Astrocyte (in vitro differentiated cells and primary cell): ENCODE data around the gene PDE6D. TPM values are rescaled to one million over a fixed set of nuclear protein-coding genes. Genes with fewer than 3 reads are reported as not detected.

Source experiments
- DNase-seq: peaks from one replicate; pipeline ENCODE4 v3.0.0-alpha.2; 2010; ENCODE audit warnings: low read depth
- FAIRE-seq: peaks from 2 replicates; lab custom pipeline; 2011; peaks lifted over from hg19 to GRCh38; lab: Jason Lieb, UNC
- H2AFZ ChIP-seq: 2 replicates; pipeline ENCODE4 v1.6.0; 2012; ENCODE audit warnings: low read depth, low read length, inconsistent platforms
- H3K27ac ChIP-seq: 2 replicates; pipeline ENCODE4 v1.5.1; 2011; ENCODE audit warnings: low read depth, low read length, inconsistent platforms
- H3K27me3 ChIP-seq: 2 replicates; pipeline ENCODE4 v1.6.0; 2011; ENCODE audit warnings: low read length, inconsistent platforms; ENCODE audit not compliant: insufficient read depth
- H3K36me3 ChIP-seq: 2 replicates; pipeline ENCODE4 v1.5.1; 2011; ENCODE audit warnings: low read length, inconsistent platforms; ENCODE audit not compliant: insufficient read depth
- H3K4me1 ChIP-seq: 2 replicates; pipeline ENCODE4 v1.5.1; 2011; ENCODE audit warnings: low read length, inconsistent platforms; ENCODE audit not compliant: insufficient read depth
- H3K4me2 ChIP-seq: 2 replicates; pipeline ENCODE4 v1.6.0; 2012; ENCODE audit warnings: low read length, inconsistent platforms
- H3K4me3 ChIP-seq: 2 replicates; pipeline ENCODE4 v1.5.1; 2011; ENCODE audit warnings: low read depth, mild to moderate bottlenecking, low read length, inconsistent platforms; ENCODE audit not compliant: insufficient read depth
- H3K79me2 ChIP-seq: 2 replicates; pipeline ENCODE4 v1.6.0; 2012; ENCODE audit warnings: mild to moderate bottlenecking, low read length, inconsistent platforms; ENCODE audit not compliant: insufficient read depth
- H3K9ac ChIP-seq: 2 replicates; pipeline ENCODE4 v1.6.0; 2012; ENCODE audit warnings: mild to moderate bottlenecking, low read length, inconsistent platforms
- H3K9me3 ChIP-seq: 2 replicates; pipeline ENCODE4 v1.5.1; 2012; ENCODE audit warnings: low read depth, mild to moderate bottlenecking, low read length, inconsistent platforms; ENCODE audit not compliant: insufficient read depth
- H4K20me1 ChIP-seq: 2 replicates; pipeline ENCODE4 v1.6.0; 2012; ENCODE audit warnings: low read length, inconsistent platforms; ENCODE audit not compliant: insufficient read depth
- H3K27ac Mint-ChIP-seq: one replicate; pipeline ENCODE4 v1.8.0; 2021; ENCODE audit warnings: mild to moderate bottlenecking, mixed read lengths; ENCODE audit not compliant: unreplicated experiment
- H3K27me3 Mint-ChIP-seq: one replicate; pipeline ENCODE4 v1.8.0; 2021; ENCODE audit warnings: low read depth, mixed read lengths; ENCODE audit not compliant: unreplicated experiment
- H3K36me3 Mint-ChIP-seq: one replicate; pipeline ENCODE4 v1.8.0; 2021; ENCODE audit warnings: low read depth, mixed read lengths; ENCODE audit not compliant: unreplicated experiment
- H3K4me1 Mint-ChIP-seq: one replicate; pipeline ENCODE4 v1.8.0; 2021; ENCODE audit warnings: low read depth, mixed read lengths; ENCODE audit not compliant: unreplicated experiment
- H3K4me3 Mint-ChIP-seq: one replicate; pipeline ENCODE4 v1.8.0; 2021; ENCODE audit warnings: mild to moderate bottlenecking, moderate library complexity, mixed read lengths; ENCODE audit not compliant: unreplicated experiment
- H3K9me3 Mint-ChIP-seq: one replicate; pipeline ENCODE4 v1.8.0; 2021; ENCODE audit warnings: mild to moderate bottlenecking, mixed read lengths; ENCODE audit not compliant: unreplicated experiment
- CTCF ChIP-seq: IDR thresholded peaks from 2 replicates; pipeline ENCODE4 v1.5.1; 2011; ENCODE audit warnings: low read depth, mild to moderate bottlenecking, inconsistent platforms, low read length, moderate library complexity; ENCODE audit not compliant: insufficient read depth
- EZH2 ChIP-seq: IDR thresholded peaks from 2 replicates; pipeline ENCODE4 v1.6.1; 2012; ENCODE audit warnings: mild to moderate bottlenecking, low read length, inconsistent platforms; ENCODE audit not compliant: insufficient read depth
- total RNA-seq: library from RNA; stranded (reverse); gene quantifications from 2 replicates; pipeline ENCODE4 v1.2.1, GENCODE V29; 2021

PDE6D gene
- total RNA-seq, 1 donor from 2014 or later, result 19.0 TPM

GRCh38 chr2:231716666-231717280, 64.3 kb downstream of the PDE6D start:
- Histone ChIP-seq H3K27me3 (no peaks in the 10 kb centered on the region), H3K79me2 (peaks cover 15% of the 10 kb centered on the region), H3K4me3 (no peak overlapping the region), H3K36me3 (peaks cover 11% of the 10 kb centered on the region), H3K9ac (peak overlapping the region; percentile 50), H3K9me3 (no peaks in the 10 kb centered on the region), H3K4me2 (peak overlapping the region; percentile 68), H3K27ac (peak overlapping the region; percentile 70), H3K4me1 (peaks cover 44% of the 10 kb centered on the region), H4K20me1 (peaks cover 34% of the 10 kb centered on the region), H2AFZ (peak overlapping the region; percentile 28)
- H3K27me3 Mint-ChIP-seq, result no peaks in the 10 kb centered on the region
- peaks cover 9% of the 10 kb centered on the region for H3K36me3 Mint-ChIP-seq
- TF ChIP-seq EZH2 (no peak), CTCF (no peak)
- no peaks in the 10 kb centered on the region for H3K9me3 Mint-ChIP-seq
- peaks cover 37% of the 10 kb centered on the region for H3K4me1 Mint-ChIP-seq
- no peak for DNase-seq
- no peak overlapping the region for H3K4me3 Mint-ChIP-seq
- no peak for FAIRE-seq
- H3K27ac Mint-ChIP-seq, result peak overlapping the region; percentile 84

GRCh38 chr2:231715988-231716616, 65.0 kb downstream of the PDE6D start:
- Histone ChIP-seq H3K27me3 (no peaks in the 10 kb centered on the region), H2AFZ (peak overlapping the region; percentile 28), H3K36me3 (peaks cover 12% of the 10 kb centered on the region), H3K27ac (peak overlapping the region; percentile 70), H3K4me1 (peaks cover 51% of the 10 kb centered on the region), H3K79me2 (peaks cover 22% of the 10 kb centered on the region), H3K9ac (peak overlapping the region; percentile 50), H3K4me3 (no peak overlapping the region), H3K4me2 (peak overlapping the region; percentile 68), H4K20me1 (peaks cover 41% of the 10 kb centered on the region), H3K9me3 (no peaks in the 10 kb centered on the region)
- Mint-ChIP-seq H3K27ac (peak overlapping the region; percentile 84), H3K9me3 (no peaks in the 10 kb centered on the region), H3K36me3 (peaks cover 12% of the 10 kb centered on the region), H3K4me1 (peaks cover 41% of the 10 kb centered on the region), H3K4me3 (no peak overlapping the region), H3K27me3 (no peaks in the 10 kb centered on the region)
- FAIRE-seq (no peak), DNase-seq (no peak)
- TF ChIP-seq EZH2 (no peak), CTCF (no peak)

GRCh38 chr2:231715499-231715837, 65.6 kb downstream of the PDE6D start:
- H3K4me1 ChIP-seq, result peaks cover 53% of the 10 kb centered on the region
- Mint-ChIP-seq H3K9me3 (no peaks in the 10 kb centered on the region), H3K4me1 (peaks cover 41% of the 10 kb centered on the region), H3K27me3 (no peaks in the 10 kb centered on the region), H3K27ac (peak overlapping the region; percentile 41), H3K4me3 (peak overlapping the region; percentile 35), H3K36me3 (peaks cover 12% of the 10 kb centered on the region)
- no peaks in the 10 kb centered on the region for H3K9me3 ChIP-seq
- peaks cover 12% of the 10 kb centered on the region for H3K36me3 ChIP-seq
- no peaks in the 10 kb centered on the region for H3K27me3 ChIP-seq
- TF ChIP-seq EZH2, result no peak
- TF ChIP-seq CTCF, result peak; percentile 3
- H3K4me3 ChIP-seq, result no peak overlapping the region
- DNase-seq (no peak), FAIRE-seq (no peak)
- H3K9ac ChIP-seq, result peak overlapping the region; percentile 50
- H3K4me2 ChIP-seq, result peak overlapping the region; percentile 68
- peaks cover 28% of the 10 kb centered on the region for H3K79me2 ChIP-seq
- H2AFZ ChIP-seq, result no peak overlapping the region
- H4K20me1 ChIP-seq, result peaks cover 47% of the 10 kb centered on the region
- peak overlapping the region; percentile 70 for H3K27ac ChIP-seq
